ENCODE data around the gene RFX2.
"Not testable (repeated sequence)": the region's sequence is repeated elsewhere in the genome, so short reads cannot be mapped to it uniquely, and the experiment has no call there.

The RFX2 gene

GRCh38 chr19:5989388-5990074 is 120.8 kb downstream of the RFX2 start:
- no peak for DNase-seq
- in situ Hi-C loops (cut with HindIII; ENCODE audit: low pct_ligation_motif_present, low pct_unique_long_range_greater_than_20kb, low sequenced_read_pairs): no loop called here

GRCh38 chr19:5988517-5989387 is 121.5 kb downstream of the RFX2 start:
- in situ Hi-C loops (cut with HindIII; ENCODE audit: low pct_ligation_motif_present, low pct_unique_long_range_greater_than_20kb, low sequenced_read_pairs): no loop called here
- no peak for DNase-seq

GRCh38 chr19:5987077-5987818 is 123.1 kb downstream of the RFX2 start:
- in situ Hi-C loops (cut with HindIII; ENCODE audit: low pct_ligation_motif_present, low pct_unique_long_range_greater_than_20kb, low sequenced_read_pairs): no loop called here
- DNase-seq: peak; percentile 75

DNA sequence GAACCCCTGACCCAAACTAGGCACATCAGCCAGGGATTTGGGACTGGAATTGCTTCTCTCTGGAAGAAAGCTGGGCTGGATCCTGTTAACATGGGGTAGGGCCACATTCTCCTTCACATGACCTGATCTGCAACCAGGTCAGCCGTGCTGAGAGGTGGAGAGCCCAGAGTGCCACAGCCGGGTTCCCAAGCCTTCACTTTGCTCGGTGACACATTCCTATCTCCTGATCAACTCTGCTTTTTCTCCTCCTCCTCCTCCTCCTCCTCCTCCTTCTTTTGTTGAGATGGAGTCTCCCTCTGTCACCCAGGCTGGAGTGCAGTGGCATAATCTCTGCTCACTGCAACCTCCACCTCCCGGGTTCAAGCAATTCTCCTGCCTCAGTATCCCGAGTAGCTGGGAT is 124.5 kb downstream of the RFX2 start:
- in situ Hi-C loops (cut with HindIII; ENCODE audit: low pct_ligation_motif_present, low pct_unique_long_range_greater_than_20kb, low sequenced_read_pairs); DNase-seq: not testable (repeated sequence)

GRCh38 chr19:5985098-5985783 is 125.1 kb downstream of the RFX2 start:
- DNase-seq: peak; percentile 87

DNA sequence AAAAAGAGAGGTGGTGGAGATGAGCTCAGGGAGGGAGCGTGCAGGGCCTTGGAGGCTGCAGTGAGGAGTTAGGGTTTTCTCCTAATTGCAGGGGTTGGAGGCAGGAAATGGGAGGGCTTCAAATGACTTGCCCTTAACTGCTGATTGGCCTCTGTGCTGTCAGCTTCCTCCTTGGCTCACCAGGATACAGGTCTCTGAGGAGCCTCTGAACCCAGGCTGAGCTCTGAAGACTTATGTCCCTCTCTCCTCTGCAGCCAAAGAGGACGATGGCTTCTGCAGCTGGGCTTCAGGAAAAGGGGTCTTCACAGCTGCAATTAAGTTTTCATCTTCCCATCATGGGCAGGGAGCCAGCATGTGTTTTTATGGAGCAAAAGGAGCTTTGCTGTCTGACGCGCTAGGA is 125.7 kb downstream of the RFX2 start:
- in situ Hi-C loops (cut with HindIII; ENCODE audit: low pct_ligation_motif_present, low pct_unique_long_range_greater_than_20kb, low sequenced_read_pairs): no loop called here
- no peak for DNase-seq

More at GRCh38 chr19:5985098-5985783, 125.1 kb downstream of the RFX2 start:
- in situ Hi-C loops (cut with HindIII; ENCODE audit: low pct_ligation_motif_present, low pct_unique_long_range_greater_than_20kb, low sequenced_read_pairs): no loop called here

GRCh38 chr19:5983367-5983955 is 126.8 kb downstream of the RFX2 start:
- in situ Hi-C loops (cut with HindIII; ENCODE audit: low pct_ligation_motif_present, low pct_unique_long_range_greater_than_20kb, low sequenced_read_pairs): no loop called here
- DNase-seq: no peak

GRCh38 chr19:5978606-5979552 is 131.4 kb downstream of the RFX2 start:
- no peak for DNase-seq
- in situ Hi-C loops (cut with HindIII; ENCODE audit: low pct_ligation_motif_present, low pct_unique_long_range_greater_than_20kb, low sequenced_read_pairs): no loop called here

DNA sequence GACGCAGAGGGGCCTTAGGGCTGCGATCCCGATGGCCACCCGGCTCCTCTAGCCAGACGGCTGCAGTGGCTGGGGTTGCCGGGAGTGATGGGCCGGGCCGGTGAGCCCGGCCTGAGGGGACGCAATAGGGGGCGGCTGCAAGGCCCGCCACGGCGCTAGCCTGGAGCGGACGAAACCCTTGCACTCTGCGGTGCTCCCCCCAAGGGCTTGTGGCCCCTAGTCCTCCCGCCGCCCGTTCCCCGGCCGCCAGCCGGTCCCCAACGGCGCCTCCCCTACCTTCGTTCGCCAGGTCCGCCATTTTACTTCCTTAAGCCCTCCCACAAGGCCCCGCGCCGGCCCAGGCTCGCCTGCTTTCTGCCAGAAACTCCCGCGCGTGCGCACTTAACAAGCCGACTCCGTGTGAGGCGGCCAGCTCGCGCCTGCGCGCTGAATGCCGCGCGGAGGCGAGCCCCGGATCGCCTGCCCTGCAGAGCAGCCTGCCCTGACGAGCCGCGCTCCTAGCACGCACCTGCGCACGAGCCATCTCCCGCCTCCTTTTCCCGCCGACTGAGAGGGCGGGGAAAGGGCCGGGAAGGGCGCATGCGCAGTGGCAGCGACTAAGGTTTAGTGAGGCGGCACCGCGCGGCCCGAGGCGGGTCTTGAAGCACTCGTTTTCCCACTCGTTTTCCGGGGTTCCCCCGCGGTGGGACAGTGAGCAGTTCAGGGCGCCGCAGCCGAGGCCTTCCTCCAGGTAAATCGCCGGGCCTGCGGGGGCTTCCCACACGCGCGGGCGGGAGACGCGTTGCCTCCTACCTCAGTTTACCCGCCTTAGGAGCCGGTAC is 132.3 kb downstream of the RFX2 start, which contains the start of gene RANBP3:
RANBP3 (minus strand) TSS at position 356 of the 821 bp plus-strand sequence; CDS start at position 298, 58 bp downstream.
- in situ Hi-C loops (cut with HindIII; ENCODE audit: low pct_ligation_motif_present, low pct_unique_long_range_greater_than_20kb, low sequenced_read_pairs): no loop called here
- DNase-seq: peak; percentile 98

- in situ Hi-C loops (cut with HindIII; ENCODE audit: low pct_ligation_motif_present, low pct_unique_long_range_greater_than_20kb, low sequenced_read_pairs): no loop called here
- no peak for DNase-seq
These were observed 133.0 kb downstream of the RFX2 start for GRCh38 chr19:5977222-5977784.

DNA sequence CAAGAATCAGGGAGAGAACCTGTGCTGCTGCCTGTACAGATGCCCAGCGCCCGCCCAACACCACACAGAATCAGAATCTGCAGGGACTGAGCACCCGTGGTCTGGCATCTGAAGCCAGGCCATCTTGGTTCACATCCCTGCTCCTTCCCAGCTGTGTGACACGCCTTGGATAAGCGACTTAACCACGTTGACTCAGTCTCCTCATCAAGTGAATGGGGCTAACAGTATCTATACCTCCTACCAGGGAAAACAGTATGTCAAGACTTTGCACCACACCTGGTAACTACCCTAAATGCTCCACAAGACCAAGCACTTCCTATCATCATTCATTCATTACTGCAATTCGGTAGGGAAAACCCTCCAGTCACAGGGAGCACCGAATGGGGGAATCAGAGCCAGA is 133.5 kb downstream of the RFX2 start:
- in situ Hi-C loops (cut with HindIII; ENCODE audit: low pct_ligation_motif_present, low pct_unique_long_range_greater_than_20kb, low sequenced_read_pairs): no loop called here
- no peak for DNase-seq

DNA sequence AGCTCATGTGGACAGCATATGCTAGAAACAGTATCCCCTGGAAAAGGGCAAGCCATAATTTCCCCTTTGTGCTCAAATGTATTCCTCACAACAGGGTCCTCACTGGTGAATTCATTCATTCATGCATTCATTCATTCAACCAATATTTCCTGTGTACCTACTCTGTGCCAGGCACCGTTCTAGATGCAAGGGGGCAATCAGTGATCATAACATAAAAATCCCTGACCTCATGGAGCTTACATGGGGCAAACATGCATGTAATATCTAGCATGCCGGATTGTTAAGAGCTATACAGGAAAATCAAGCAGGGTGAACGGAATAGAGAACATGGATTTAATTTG is 134.9 kb downstream of the RFX2 start:
- DNase-seq: no peak
- in situ Hi-C loops (cut with HindIII; ENCODE audit: low pct_ligation_motif_present, low pct_unique_long_range_greater_than_20kb, low sequenced_read_pairs): no loop called here

- in situ Hi-C loops (cut with HindIII; ENCODE audit: low pct_ligation_motif_present, low pct_unique_long_range_greater_than_20kb, low sequenced_read_pairs): no loop called here
- DNase-seq: no peak
These were observed 135.4 kb downstream of the RFX2 start for GRCh38 chr19:5974721-5975387.

DNA sequence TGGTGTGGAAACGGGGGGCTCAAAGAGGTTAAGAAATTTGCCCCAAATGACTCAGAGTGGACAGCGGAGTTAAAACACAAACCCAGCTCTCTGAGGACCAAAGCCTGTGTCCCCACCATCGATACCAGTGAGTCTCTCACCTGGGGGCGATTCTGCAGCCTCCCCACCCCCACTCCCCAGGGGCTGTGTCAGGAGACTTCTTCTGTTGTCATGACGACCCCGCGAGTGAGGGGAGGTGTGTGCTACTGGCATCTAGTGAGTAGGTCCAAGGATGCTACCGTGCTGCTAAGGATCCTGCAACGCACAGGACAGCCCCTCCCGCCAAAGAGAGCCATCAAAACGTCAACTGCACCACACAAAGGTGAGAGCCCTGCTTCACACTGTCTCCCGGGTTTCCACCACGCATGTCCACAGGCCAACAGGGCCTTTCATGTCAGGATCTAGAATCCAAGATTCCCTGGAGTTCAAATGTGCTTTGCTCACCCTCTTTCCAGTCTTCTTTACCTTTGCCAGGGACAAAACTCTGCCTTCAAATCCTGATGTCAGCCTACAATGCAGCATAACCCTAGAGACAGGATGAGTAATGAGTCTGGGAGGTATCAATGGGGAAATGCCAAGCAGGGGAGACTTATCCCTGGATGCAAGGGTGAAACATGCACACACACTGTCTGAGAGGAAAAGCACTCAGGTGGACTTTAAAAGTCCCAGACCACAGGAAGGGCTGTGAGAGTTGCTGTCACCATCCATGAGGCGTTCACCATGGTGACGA is 136.2 kb downstream of the RFX2 start:
- in situ Hi-C loops (cut with HindIII; ENCODE audit: low pct_ligation_motif_present, low pct_unique_long_range_greater_than_20kb, low sequenced_read_pairs): no loop called here
- no peak for DNase-seq

- in situ Hi-C loops (cut with HindIII; ENCODE audit: low pct_ligation_motif_present, low pct_unique_long_range_greater_than_20kb, low sequenced_read_pairs): no loop called here
- DNase-seq: no peak
These were observed 136.9 kb downstream of the RFX2 start for GRCh38 chr19:5973376-5973775.
